ENCODE measurements around the gene GINS2.

GRCh38 chr16:85678016-85678415 lies 10.7 kb downstream of the GINS2 start:
- no peak for TF ChIP-seq POU6F1 (CRISPR knock-in tag; IDR thresholded peaks at IDR 0.05; ENCODE audit: borderline replicate concordance, low read depth)
- no peak for TF ChIP-seq ZNF8 (CRISPR knock-in tag; IDR thresholded peaks at IDR 0.05)
- no peak for TF ChIP-seq ZC3H10 (CRISPR knock-in tag; IDR thresholded peaks at IDR 0.05)
- TF ChIP-seq BACH2 (CRISPR knock-in tag; IDR thresholded peaks at IDR 0.05; ENCODE audit: borderline replicate concordance), result no peak
- TF ChIP-seq RARB (CRISPR knock-in tag; IDR thresholded peaks at IDR 0.05), result no peak
- TF ChIP-seq ZFP3 (CRISPR knock-in tag; IDR thresholded peaks at IDR 0.05), result no peak
- TF ChIP-seq ZNF70 (CRISPR knock-in tag; IDR thresholded peaks at IDR 0.05), result no peak
- no peak for TF ChIP-seq TCF4 (CRISPR knock-in tag; IDR thresholded peaks at IDR 0.05; ENCODE audit: borderline replicate concordance)
- TF ChIP-seq CSDC2 (CRISPR knock-in tag; IDR thresholded peaks at IDR 0.05), result no peak
- no peak for TF ChIP-seq TSHZ2 (CRISPR knock-in tag; IDR thresholded peaks at IDR 0.05)
- no peak for TF ChIP-seq CSRNP3 (CRISPR knock-in tag; IDR thresholded peaks at IDR 0.05)
- TF ChIP-seq ISL1 (CRISPR knock-in tag; IDR thresholded peaks at IDR 0.05), result no peak
- no peak for TF ChIP-seq CREB5 (CRISPR knock-in tag; IDR thresholded peaks at IDR 0.05; ENCODE audit: low read depth)
